Endothelial cell of umbilical vein (primary cell): ENCODE data around the gene ACBD6. TPM values are rescaled to one million over a fixed set of nuclear protein-coding genes. Genes with fewer than 3 reads are reported as not detected.

Source experiments
- BruUV-seq: library from RNA; stranded (reverse); fragments of 400-500 nt; replicated peaks from 2 replicates; lab custom pipeline; 2021; lab: Mats Ljungman, UMichigan
- CTCF ChIA-PET: fragments of 300-600, 350-600 bp; sonication (Branson Sonifier 250); formaldehyde crosslinking; loops from one replicate; lab custom pipeline; 2021; ENCODE audit warnings: antibody characterized with exemption, inconsistent platforms; lab: Charles Lee
- POLR2A ChIA-PET: fragments of 300-600, 350-600 bp; sonication (Branson Sonifier 250); formaldehyde crosslinking; loops from one replicate; lab custom pipeline; 2021; ENCODE audit warnings: antibody characterized with exemption, inconsistent platforms; lab: Charles Lee
- DNase-seq: peaks from one replicate; pipeline ENCODE4 v3.0.0-alpha.2; 2011; ENCODE audit warnings: low read depth, low spot score
- FAIRE-seq: peaks from 2 replicates; lab custom pipeline; 2011; peaks lifted over from hg19 to GRCh38; lab: Jason Lieb, UNC
- H2AFZ ChIP-seq: 2 replicates; pipeline ENCODE4 v1.6.0; 2012; ENCODE audit warnings: low read depth, low read length, control low read depth, inconsistent platforms
- H3K27ac ChIP-seq: 2 replicates; pipeline ENCODE4 v1.5.1; 2011; ENCODE audit warnings: low read depth, mild to moderate bottlenecking, control low read depth, low read length, moderate library complexity; ENCODE audit not compliant: insufficient read depth
- H3K27me3 ChIP-seq, 2 experiments: 2 replicates each; pipeline versions ENCODE4 v1.6.0 to v1.6.1; 2011; ENCODE audit warnings: low read length in 2 of 2, mixed read lengths in 1 of 2; ENCODE audit not compliant: control insufficient read depth in 2 of 2, insufficient read depth in 2 of 2
- H3K36me3 ChIP-seq, 2 experiments: 2 replicates in 1 of 2; 3 replicates in 1 of 2; pipeline ENCODE4 v1.5.1; 2011; ENCODE audit warnings: low read length in 2 of 2, mild to moderate bottlenecking in 1 of 2, moderate library complexity in 1 of 2; ENCODE audit not compliant: control insufficient read depth in 2 of 2, insufficient read depth in 2 of 2; ENCODE audit errors: extremely low read depth in 1 of 2
- H3K4me1 ChIP-seq: 3 replicates; pipeline ENCODE4 v1.5.1; 2011; ENCODE audit warnings: mild to moderate bottlenecking, low read length; ENCODE audit not compliant: control insufficient read depth, insufficient read depth; ENCODE audit errors: extremely low read depth
- H3K4me2 ChIP-seq: 2 replicates; pipeline ENCODE4 v1.6.1; 2011; ENCODE audit warnings: low read length, control low read depth, mixed read lengths; ENCODE audit not compliant: insufficient read depth
- H3K4me3 ChIP-seq, 3 experiments: fragments of 200-600 bp in 1 of 3; sonication (generic), shearing (Covaris generic) in 1 of 3; replicated peaks in 1 of 3; 2 replicates each; pipeline ENCODE4 v1.5.1; 2011 to 2016; ENCODE audit warnings: control low read depth in 3 of 3, low read length in 3 of 3, mild to moderate bottlenecking in 2 of 3, inconsistent platforms in 1 of 3, low read depth in 1 of 3, moderate library complexity in 1 of 3; ENCODE audit not compliant: insufficient read depth in 1 of 3
- H3K79me2 ChIP-seq: 2 replicates; pipeline ENCODE4 v1.6.0; 2012; ENCODE audit warnings: low read length, inconsistent platforms; ENCODE audit not compliant: control insufficient read depth, insufficient read depth
- H3K9ac ChIP-seq: replicated peaks from 2 replicates; pipeline ENCODE3; 2011; ENCODE audit warnings: low read length, control low read depth; ENCODE audit not compliant: insufficient read depth; ENCODE audit errors: extremely low read depth
- H3K9me1 ChIP-seq: replicated peaks from 3 replicates; pipeline ENCODE4 v1.6.0; 2011; ENCODE audit warnings: mild to moderate bottlenecking, low read length; ENCODE audit not compliant: control insufficient read depth, insufficient read depth; ENCODE audit errors: extremely low read depth
- H3K9me3 ChIP-seq: replicated peaks from 2 replicates; pipeline ENCODE4 v1.5.1; 2012; ENCODE audit warnings: low read length, inconsistent platforms; ENCODE audit not compliant: control insufficient read depth, insufficient read depth
- H4K20me1 ChIP-seq: replicated peaks from 2 replicates; pipeline ENCODE3; 2011; ENCODE audit warnings: mild to moderate bottlenecking, low read length; ENCODE audit not compliant: control insufficient read depth, insufficient read depth; ENCODE audit errors: extremely low read depth
- CTCF ChIP-seq, 2 donors: IDR thresholded peaks; 1 replicate in 1 of 2; 2 replicates in 1 of 2; pipeline ENCODE4 v1.5.1; 2011; ENCODE audit warnings: low read length in 2 of 2, mild to moderate bottlenecking in 2 of 2, moderate library complexity in 2 of 2, control low read depth in 1 of 2, inconsistent platforms in 1 of 2, low read depth in 1 of 2; ENCODE audit not compliant: insufficient read depth in 1 of 2; ENCODE audit errors: extremely low read depth in 1 of 2
- EZH2 ChIP-seq: IDR thresholded peaks from 2 replicates; pipeline ENCODE4 v1.6.1; 2012; ENCODE audit warnings: borderline replicate concordance, low read depth, mild to moderate bottlenecking, moderate library complexity, low read length, inconsistent platforms; ENCODE audit not compliant: severe bottlenecking
- FOS ChIP-seq: IDR thresholded peaks from 2 replicates; pipeline ENCODE4 v1.6.1; 2011; ENCODE audit warnings: mild to moderate bottlenecking, low read length, moderate library complexity, borderline replicate concordance; ENCODE audit not compliant: insufficient read depth
- GATA2 ChIP-seq: IDR thresholded peaks from 2 replicates; pipeline ENCODE4 v1.7.0; 2011; ENCODE audit warnings: low read depth, mild to moderate bottlenecking, moderate library complexity, mixed read lengths, low read length; ENCODE audit not compliant: insufficient read length, insufficient read depth
- JUN ChIP-seq: IDR thresholded peaks from 2 replicates; pipeline ENCODE4 v1.6.1; 2011; ENCODE audit warnings: borderline replicate concordance, low read depth; ENCODE audit not compliant: insufficient read length, insufficient read depth
- MAX ChIP-seq: IDR thresholded peaks from 2 replicates; pipeline ENCODE4 v1.6.1; 2011; ENCODE audit not compliant: insufficient read depth, insufficient read length
- MYC ChIP-seq: IDR thresholded peaks from one replicate; pipeline ENCODE4 v1.6.1; 2011; ENCODE audit warnings: mild to moderate bottlenecking, low read depth, low read length
- POLR2A ChIP-seq: IDR thresholded peaks from 2 replicates; pipeline ENCODE4 v1.6.1; 2012; ENCODE audit warnings: low read depth, mild to moderate bottlenecking, control low read depth, low read length
- POLR2AphosphoS5 ChIP-seq: IDR thresholded peaks from 2 replicates; pipeline ENCODE4 v1.6.1; 2012; ENCODE audit warnings: low read depth, mild to moderate bottlenecking, control low read depth, low read length, moderate library complexity; ENCODE audit not compliant: insufficient read depth
- dilution Hi-C: fragments of 300-500 bp; cut with MboI; formaldehyde crosslinking; loops from one replicate; pipeline ENCODE4 v1.15.0; 2019; ENCODE audit warnings: low sequenced_read_pairs; ENCODE audit not compliant: extremely low pct_ligation_motif_present
- intact Hi-C: fragments of 100-400 bp; cut with micrococcal nuclease; formaldehyde crosslinking; loops from one replicate; pipeline ENCODE4 v1.10.0; 2022
- polyA plus RNA-seq, 4 experiments: library from polyadenylated mRNA; depleted of rRNA in 3 of 4; stranded (reverse) in 3 of 4; unstranded in 1 of 4; fragments of >200 nt; gene quantifications; 2 replicates each; pipeline versions ENCODE4 v1.2.1 to v1.2.3, GENCODE V29; 2011 to 2012; ENCODE audit warnings: missing spikeins in 1 of 4
- total RNA-seq: library from RNA; stranded (reverse); gene quantifications from 2 replicates; pipeline ENCODE4 v1.2.3, GENCODE V29; 2021

The ACBD6 gene
- total and polyA plus RNA-seq, 2 donors (not counting 3 experiments of a cell fraction or from before 2014, with no cell fraction given), result 55.6 to 56.4 TPM

GRCh38 chr1:180536821-180537372, 34.5 kb upstream of the ACBD6 start:
- no peaks in the 10 kb centered on the region for H3K36me3 ChIP-seq
- H3K9me3 ChIP-seq, result no peaks in the 10 kb centered on the region
- no peak overlapping the region for H3K27ac ChIP-seq
- no peak for TF ChIP-seq GATA2
- no peak for TF ChIP-seq FOS
- TF ChIP-seq JUN, result no peak
- TF ChIP-seq CTCF (IDR thresholded peaks at IDR 0.05; ENCODE audit: extremely low read depth in 1 of 2, insufficient read depth in 1 of 2, low read depth in 1 of 2, low read length in 2 of 2), result no peak
- TF ChIP-seq MYC, result no peak
- TF ChIP-seq POLR2A, result no peak
- TF ChIP-seq POLR2AphosphoS5, result no peak
- TF ChIP-seq MAX, result no peak
- TF ChIP-seq EZH2, result no peak
- FAIRE-seq (no peak), DNase-seq (no peak)
- H3K9ac ChIP-seq, result no peak overlapping the region
- H3K4me1 ChIP-seq, result no peaks in the 10 kb centered on the region
- intact Hi-C loops (no loop called here), dilution Hi-C loops (no loop called here)
- no peaks in the 10 kb centered on the region for H4K20me1 ChIP-seq
- ChIA-PET POLR2A (interaction anchor here (0.6 kb wide), 1 partner anchor 37 kb away, joined by 6 read pairs; no protein-coding TSS in a partner anchor), CTCF (interaction anchor here (0.6 to 14.3 kb wide), 5 partner anchors 8 to 326 kb away, joined by 3 to 247 read pairs (median 3); partner anchors contain the start of gene XPR1)
- no peaks in the 10 kb centered on the region for H3K79me2 ChIP-seq
- H3K27me3 ChIP-seq, result peaks cover 8 to 21% of the 10 kb centered on the region in 2 experiments
- no peak overlapping the region for H3K4me2 ChIP-seq
- H3K9me1 ChIP-seq, result no peaks in the 10 kb centered on the region
- H3K4me3 ChIP-seq, result no peak overlapping the region
- BruUV-seq, result no TSS peak
- no peak overlapping the region for H2AFZ ChIP-seq
